HepG2 (cell line): ENCODE measurements around the gene ATF3. TPM values are rescaled to one million over a fixed set of nuclear protein-coding genes. Genes with fewer than 3 reads are reported as not detected.

Source experiments
- ATAC-seq: fragments of 200-7000 bp; cut with Tn5 transposase; 3 replicates; pipeline ENCODE4 v1.9.1; 2020; ENCODE audit warnings: mild to moderate bottlenecking, moderate library complexity
- BruUV-seq: library from RNA; stranded (reverse); fragments of 400-500 nt; replicated peaks from 2 replicates; lab custom pipeline; 2021; lab: Mats Ljungman, UMichigan
- CTCF ChIA-PET: fragments of 300-600 bp; formaldehyde crosslinking; extraction: SDS; loops from one replicate; lab custom pipeline; 2021; ENCODE audit warnings: low total read pairs, inconsistent platforms, low intra/inter-chr PET ratio; lab: Yijun Ruan, JAX
- POLR2A ChIA-PET: fragments of 350-600 bp; sonication (Branson Sonifier 250); formaldehyde crosslinking; loops from one replicate; lab custom pipeline; 2020; ENCODE audit warnings: antibody characterized with exemption, inconsistent platforms; lab: Yijun Ruan, JAX
- DNase-seq: peaks from one replicate; pipeline ENCODE4 v3.0.0-alpha.2; 2015; ENCODE audit warnings: low spot score
- FAIRE-seq: peaks from 3 replicates; lab custom pipeline; 2011; peaks lifted over from hg19 to GRCh38; lab: Jason Lieb, UNC
- H2AFZ ChIP-seq: one replicate; pipeline ENCODE4 v1.6.1; 2011; ENCODE audit warnings: low read length, inconsistent platforms
- H3K27ac ChIP-seq: fragments of 300-600 bp; 3 replicates; pipeline ENCODE4 v1.8.0; 2011; ENCODE audit warnings: mixed run types, mild to moderate bottlenecking, mixed read lengths, low read length, inconsistent platforms; ENCODE audit not compliant: insufficient read depth; ENCODE audit errors: extremely low read length
- H3K27me3 ChIP-seq, 2 experiments: fragments of 200-600 bp in 1 of 2; 2 replicates in 1 of 2; 3 replicates in 1 of 2; pipeline versions ENCODE4 v1.6.0 to v1.8.0; 2011; ENCODE audit warnings: low read length in 2 of 2, mild to moderate bottlenecking in 2 of 2, moderate library complexity in 2 of 2, inconsistent platforms in 1 of 2; ENCODE audit not compliant: insufficient read depth in 2 of 2, control insufficient read depth in 1 of 2
- H3K36me3 ChIP-seq, 2 experiments: fragments of 200-600 bp in 1 of 2; replicated peaks in 1 of 2; 2 replicates in 1 of 2; 3 replicates in 1 of 2; pipeline versions ENCODE4 v1.5.1 to v1.8.0; 2011; ENCODE audit warnings: low read length in 2 of 2, inconsistent platforms in 1 of 2; ENCODE audit not compliant: insufficient read depth in 2 of 2, control insufficient read depth in 1 of 2
- H3K4me1 ChIP-seq: 2 replicates; pipeline ENCODE4 v1.5.1; 2012; ENCODE audit warnings: low read length, inconsistent platforms; ENCODE audit not compliant: insufficient read depth
- H3K4me2 ChIP-seq: 2 replicates; pipeline ENCODE4 v1.6.0; 2011; ENCODE audit warnings: low read depth, low read length, inconsistent platforms
- H3K4me3 ChIP-seq, 3 experiments: fragments of 200-600 bp in 1 of 3; sonication (generic), shearing (Covaris generic) in 1 of 3; replicated peaks in 1 of 3; 2 replicates each; pipeline ENCODE4 v1.5.1; 2011 to 2016; ENCODE audit warnings: low read length in 3 of 3, inconsistent platforms in 2 of 3, low read depth in 2 of 3, mild to moderate bottlenecking in 2 of 3, control low read depth in 1 of 3, mixed read lengths in 1 of 3; ENCODE audit not compliant: insufficient read depth in 1 of 3
- H3K79me2 ChIP-seq: one replicate; pipeline ENCODE4 v1.6.1; 2011; ENCODE audit warnings: low read length, inconsistent platforms; ENCODE audit not compliant: insufficient read depth
- H3K9ac ChIP-seq: 2 replicates; pipeline ENCODE4 v1.6.0; 2011; ENCODE audit warnings: mild to moderate bottlenecking, low read depth, low read length, inconsistent platforms; ENCODE audit not compliant: insufficient read depth
- H3K9me3 ChIP-seq: 2 replicates; pipeline ENCODE4 v1.5.1; 2012; ENCODE audit warnings: mild to moderate bottlenecking, low read length
- H4K20me1 ChIP-seq: 2 replicates; pipeline ENCODE4 v1.6.0; 2011; ENCODE audit warnings: inconsistent platforms, mild to moderate bottlenecking, low read length, moderate library complexity; ENCODE audit not compliant: insufficient read depth
- PATZ1 ChIP-seq: sonication (generic); formaldehyde crosslinking; IDR thresholded peaks from 2 replicates; pipeline ENCODE4 v1.4.0; 2020; ENCODE audit warnings: missing genetic modification reagents
- TEAD3 ChIP-seq: optimal IDR thresholded peaks from 2 replicates; pipeline ENCODE3; 2016; ENCODE audit warnings: borderline replicate concordance
- TRAFD1 ChIP-seq: sonication (generic); formaldehyde crosslinking; IDR thresholded peaks from 2 replicates; pipeline ENCODE4 v1.5.1; 2020; ENCODE audit warnings: missing genetic modification reagents, mild to moderate bottlenecking, borderline replicate concordance
- ZNF230 ChIP-seq: sonication (generic); formaldehyde crosslinking; IDR thresholded peaks from 2 replicates; pipeline ENCODE4 v1.4.0; 2020; ENCODE audit warnings: mild to moderate bottlenecking, missing genetic modification reagents
- ZNF326 ChIP-seq: sonication (generic); formaldehyde crosslinking; IDR thresholded peaks from 2 replicates; pipeline ENCODE4 v1.4.0; 2020; ENCODE audit warnings: missing genetic modification reagents, borderline replicate concordance
- WGBS: methylation state at CpG from one replicate; pipeline ENCODE4 v1.1.6; 2017; ENCODE audit warnings: low lambda C conversion rate; 5-methylcytosine and 5-hydroxymethylcytosine counted together
- in situ Hi-C: cut with HindIII; loops from 2 replicates; pipeline ENCODE4 v1.10.0; 2017; ENCODE audit warnings: low pct_unique_long_range_greater_than_20kb; ENCODE audit not compliant: extremely low pct_ligation_motif_present
- intact Hi-C: fragments of 100-400 bp; cut with micrococcal nuclease; formaldehyde crosslinking; loops from one replicate; pipeline ENCODE4 v1.10.0; 2022; ENCODE audit not compliant: unreplicated experiment
- polyA plus RNA-seq, 8 experiments: library from polyadenylated mRNA; depleted of rRNA in 3 of 8; stranded (reverse) in 7 of 8; unstranded in 1 of 8; fragments of >200 nt; fragmentation: Illumina TruSeq in 4 of 8; extraction: Trizol in 4 of 8; gene quantifications; 2 replicates each; pipeline versions ENCODE4 v1.2.1 to v1.2.3, GENCODE V29; 2011 to 2016; ENCODE audit warnings: low read depth in 4 of 8, missing spikeins in 1 of 8, mixed read lengths in 1 of 8; ENCODE audit not compliant: insufficient read depth in 1 of 8
- total RNA-seq, 5 experiments: library from RNA; depleted of rRNA; stranded (reverse); fragments of >200 nt; fragmentation: Illumina TruSeq; extraction: Trizol; gene quantifications; 2 replicates each; pipeline ENCODE4 v1.2.3, GENCODE V29; 2016; ENCODE audit warnings: low read depth in 1 of 5
- TF ChIP-seq, protein P1 (sequence below): sonication (generic); formaldehyde crosslinking; IDR thresholded peaks from 2 replicates; pipeline ENCODE4 v1.4.0; 2020; ENCODE audit warnings: mild to moderate bottlenecking, missing genetic modification reagents

ATF3 gene
- total and polyA plus RNA-seq, 2 of the 13 experiments (the other 11 are each of a cell fraction or from before 2014, with no cell fraction given), result 5.0 to 13.0 TPM

DNA sequence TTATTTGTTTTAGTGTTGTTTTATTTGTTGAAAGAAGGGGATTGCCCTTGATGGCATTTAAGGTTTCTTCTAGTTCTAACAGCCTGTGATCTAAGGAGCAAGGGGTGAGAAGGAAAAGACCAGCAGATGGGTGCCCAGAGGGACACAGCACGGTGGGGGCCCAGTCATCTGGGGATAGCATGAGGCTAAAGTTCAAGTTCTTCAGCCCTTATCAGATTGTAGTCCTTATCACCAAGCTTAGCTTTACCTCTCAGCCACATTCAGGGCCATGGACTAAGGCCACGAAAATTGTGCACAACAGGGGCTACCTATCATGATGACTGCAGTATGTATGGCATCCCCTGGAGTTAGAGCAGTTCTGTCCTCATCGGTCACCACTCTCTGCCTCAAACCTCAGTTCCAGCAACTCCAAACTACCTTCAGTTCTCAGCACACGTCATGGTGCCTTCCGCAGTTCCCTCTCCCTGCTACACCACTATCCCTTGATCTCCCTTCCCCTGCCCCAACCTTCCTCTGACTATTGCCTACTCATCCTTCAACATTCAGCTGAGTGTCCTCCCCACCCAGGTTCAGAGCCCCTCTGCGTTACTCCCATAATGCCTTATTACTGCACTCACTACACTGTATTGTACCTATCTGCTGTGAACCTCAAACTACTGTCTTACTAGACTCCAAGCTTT lies 36.4 kb downstream of the ATF3 start:
- peak; percentile 39 for ATAC-seq
- Histone ChIP-seq H3K4me2 (peak overlapping the region; percentile 10; the same call in 1 of the 2 replicates), H3K79me2 (no peaks in the 10 kb centered on the region), H4K20me1 (no peaks in the 10 kb centered on the region), H3K9ac (no peak overlapping the region), H3K27ac (no peak overlapping the region), H3K36me3 (no peaks in the 10 kb centered on the region), H2AFZ (no peak overlapping the region), H3K4me3 (no peak overlapping the region), H3K4me1 (peaks cover 21% of the 10 kb centered on the region), H3K27me3 (peaks cover 0 to 13% of the 10 kb centered on the region in 2 experiments; a peak in 1 of 5 replicates), H3K9me3 (no peaks in the 10 kb centered on the region)
- intact Hi-C loops (no loop called here), in situ Hi-C loops (no loop called here)
- BruUV-seq, result no TSS peak
- no peak for TF ChIP-seq TRAFD1 (CRISPR knock-in tag)
- TF ChIP-seq ZNF326 (CRISPR knock-in tag), result no peak
- 0 out of 2 replicates have a peak, but pooled peaks have one; percentile 33 for TF ChIP-seq PATZ1 (CRISPR knock-in tag)
- TF ChIP-seq, protein P1, sequence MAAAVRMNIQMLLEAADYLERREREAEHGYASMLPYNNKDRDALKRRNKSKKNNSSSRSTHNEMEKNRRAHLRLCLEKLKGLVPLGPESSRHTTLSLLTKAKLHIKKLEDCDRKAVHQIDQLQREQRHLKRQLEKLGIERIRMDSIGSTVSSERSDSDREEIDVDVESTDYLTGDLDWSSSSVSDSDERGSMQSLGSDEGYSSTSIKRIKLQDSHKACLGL, result no peak
- no peak for TF ChIP-seq ZNF230 (CRISPR knock-in tag)
- no peak for TF ChIP-seq TEAD3
- 51% methylated on average over 5 of the region's 6 CpGs for WGBS
- POLR2A ChIA-PET, result no interaction called here
- CTCF ChIA-PET, result no interaction called here
- DNase-seq, result no peak
- no peak for FAIRE-seq
